ENCODE data around the gene LGR6.

The LGR6 gene

GRCh38 chr1:202323731-202324130 lies 130.1 kb downstream of the LGR6 start:
- H3K4me3 ChIP-seq (ENCODE audit: low read depth, low read length): no peak overlapping the region
- in situ Hi-C loops (cut with HindIII; ENCODE audit: low pct_ligation_motif_present, low sequenced_read_pairs): loop anchor here (25.0 kb wide), 1 partner anchor 111 kb away; no protein-coding TSS in a partner anchor
- no peak overlapping the region for H3K27ac ChIP-seq
- no peak for DNase-seq
- H3K27me3 ChIP-seq (replicated peaks): no peaks in the 10 kb centered on the region
- no peak for TF ChIP-seq CTCF (IDR thresholded peaks at IDR 0.05; ENCODE audit: low read depth, low read length, missing control alignments)
- H3K36me3 ChIP-seq (replicated peaks): no peaks in the 10 kb centered on the region

- Histone ChIP-seq H3K4me3 (ENCODE audit: low read depth, low read length) (no peak overlapping the region), H3K27me3 (replicated peaks) (no peaks in the 10 kb centered on the region), H3K27ac (no peak overlapping the region), H3K36me3 (replicated peaks) (no peaks in the 10 kb centered on the region)
- no peak for DNase-seq
- no peak for TF ChIP-seq CTCF (IDR thresholded peaks at IDR 0.05; ENCODE audit: low read depth, low read length, missing control alignments)
- in situ Hi-C loops (cut with HindIII; ENCODE audit: low pct_ligation_motif_present, low sequenced_read_pairs): loop anchor here (25.0 kb wide), 1 partner anchor 112 kb away; no protein-coding TSS in a partner anchor
Observed at GRCh38 chr1:202324646-202325045, 131.0 kb downstream of the LGR6 start.

GRCh38 chr1:202329891-202330290 lies 136.3 kb downstream of the LGR6 start:
- no peak for DNase-seq
- H3K4me3 ChIP-seq (ENCODE audit: low read depth, low read length): no peak overlapping the region
- peak; percentile 8 for TF ChIP-seq CTCF (IDR thresholded peaks at IDR 0.05; ENCODE audit: low read depth, low read length, missing control alignments)
- in situ Hi-C loops (cut with HindIII; ENCODE audit: low pct_ligation_motif_present, low sequenced_read_pairs): no loop called here
- H3K36me3 ChIP-seq (replicated peaks): peaks cover 10% of the 10 kb centered on the region
- H3K27me3 ChIP-seq (replicated peaks): no peaks in the 10 kb centered on the region
- H3K27ac ChIP-seq: no peak overlapping the region

GRCh38 chr1:202333861-202334260 lies 140.3 kb downstream of the LGR6 start:
- no peak overlapping the region for H3K4me3 ChIP-seq (ENCODE audit: low read depth, low read length)
- in situ Hi-C loops (cut with HindIII; ENCODE audit: low pct_ligation_motif_present, low sequenced_read_pairs): no loop called here
- no peak for DNase-seq
- H3K27me3 ChIP-seq (replicated peaks): no peaks in the 10 kb centered on the region
- H3K27ac ChIP-seq: no peak overlapping the region
- TF ChIP-seq CTCF (IDR thresholded peaks at IDR 0.05; ENCODE audit: low read depth, low read length, missing control alignments): no peak
- H3K36me3 ChIP-seq (replicated peaks): peaks cover 10% of the 10 kb centered on the region

- Histone ChIP-seq H3K36me3 (replicated peaks) (no peaks in the 10 kb centered on the region), H3K27me3 (replicated peaks) (no peaks in the 10 kb centered on the region), H3K4me3 (ENCODE audit: low read depth, low read length) (no peak overlapping the region), H3K27ac (no peak overlapping the region)
- peak; percentile 61 for TF ChIP-seq CTCF (IDR thresholded peaks at IDR 0.05; ENCODE audit: low read depth, low read length, missing control alignments)
- no peak for DNase-seq
- in situ Hi-C loops (cut with HindIII; ENCODE audit: low pct_ligation_motif_present, low sequenced_read_pairs): no loop called here
Observed at GRCh38 chr1:202343652-202344349, 150.2 kb downstream of the LGR6 start.
